HepG2 (cell line): ENCODE measurements around the gene DOCK2. TPM values are rescaled to one million over a fixed set of nuclear protein-coding genes. Genes with fewer than 3 reads are reported as not detected.
"Not testable (repeated sequence)": the region's sequence is repeated elsewhere in the genome, so short reads cannot be mapped to it uniquely, and the experiment has no call there.

Experiments
- ATAC-seq: fragments of 200-7000 bp; cut with Tn5 transposase; 3 replicates; pipeline ENCODE4 v1.9.1; 2020; ENCODE audit warnings: mild to moderate bottlenecking, moderate library complexity
- BruUV-seq: library from RNA; stranded (reverse); fragments of 400-500 nt; replicated peaks from 2 replicates; lab custom pipeline; 2021; lab: Mats Ljungman, UMichigan
- CTCF ChIA-PET: fragments of 300-600 bp; formaldehyde crosslinking; extraction: SDS; loops from one replicate; lab custom pipeline; 2021; ENCODE audit warnings: low total read pairs, inconsistent platforms, low intra/inter-chr PET ratio; lab: Yijun Ruan, JAX
- POLR2A ChIA-PET: fragments of 350-600 bp; sonication (Branson Sonifier 250); formaldehyde crosslinking; loops from one replicate; lab custom pipeline; 2020; ENCODE audit warnings: antibody characterized with exemption, inconsistent platforms; lab: Yijun Ruan, JAX
- DNase-seq: peaks from one replicate; pipeline ENCODE4 v3.0.0-alpha.2; 2015; ENCODE audit warnings: low spot score
- FAIRE-seq: peaks from 3 replicates; lab custom pipeline; 2011; peaks lifted over from hg19 to GRCh38; lab: Jason Lieb, UNC
- H2AFZ ChIP-seq: one replicate; pipeline ENCODE4 v1.6.1; 2011; ENCODE audit warnings: low read length, inconsistent platforms
- H3K27ac ChIP-seq: fragments of 300-600 bp; 3 replicates; pipeline ENCODE4 v1.8.0; 2011; ENCODE audit warnings: mixed run types, mild to moderate bottlenecking, mixed read lengths, low read length, inconsistent platforms; ENCODE audit not compliant: insufficient read depth; ENCODE audit errors: extremely low read length
- H3K27me3 ChIP-seq, 2 experiments: fragments of 200-600 bp in 1 of 2; 2 replicates in 1 of 2; 3 replicates in 1 of 2; pipeline versions ENCODE4 v1.6.0 to v1.8.0; 2011; ENCODE audit warnings: low read length in 2 of 2, mild to moderate bottlenecking in 2 of 2, moderate library complexity in 2 of 2, inconsistent platforms in 1 of 2; ENCODE audit not compliant: insufficient read depth in 2 of 2, control insufficient read depth in 1 of 2
- H3K36me3 ChIP-seq, 2 experiments: fragments of 200-600 bp in 1 of 2; replicated peaks in 1 of 2; 2 replicates in 1 of 2; 3 replicates in 1 of 2; pipeline versions ENCODE4 v1.5.1 to v1.8.0; 2011; ENCODE audit warnings: low read length in 2 of 2, inconsistent platforms in 1 of 2; ENCODE audit not compliant: insufficient read depth in 2 of 2, control insufficient read depth in 1 of 2
- H3K4me1 ChIP-seq: 2 replicates; pipeline ENCODE4 v1.5.1; 2012; ENCODE audit warnings: low read length, inconsistent platforms; ENCODE audit not compliant: insufficient read depth
- H3K4me2 ChIP-seq: 2 replicates; pipeline ENCODE4 v1.6.0; 2011; ENCODE audit warnings: low read depth, low read length, inconsistent platforms
- H3K4me3 ChIP-seq, 3 experiments: fragments of 200-600 bp in 1 of 3; sonication (generic), shearing (Covaris generic) in 1 of 3; replicated peaks in 1 of 3; 2 replicates each; pipeline ENCODE4 v1.5.1; 2011 to 2016; ENCODE audit warnings: low read length in 3 of 3, inconsistent platforms in 2 of 3, low read depth in 2 of 3, mild to moderate bottlenecking in 2 of 3, control low read depth in 1 of 3, mixed read lengths in 1 of 3; ENCODE audit not compliant: insufficient read depth in 1 of 3
- H3K79me2 ChIP-seq: one replicate; pipeline ENCODE4 v1.6.1; 2011; ENCODE audit warnings: low read length, inconsistent platforms; ENCODE audit not compliant: insufficient read depth
- H3K9ac ChIP-seq: 2 replicates; pipeline ENCODE4 v1.6.0; 2011; ENCODE audit warnings: mild to moderate bottlenecking, low read depth, low read length, inconsistent platforms; ENCODE audit not compliant: insufficient read depth
- H3K9me3 ChIP-seq: 2 replicates; pipeline ENCODE4 v1.5.1; 2012; ENCODE audit warnings: mild to moderate bottlenecking, low read length
- H4K20me1 ChIP-seq: 2 replicates; pipeline ENCODE4 v1.6.0; 2011; ENCODE audit warnings: inconsistent platforms, mild to moderate bottlenecking, low read length, moderate library complexity; ENCODE audit not compliant: insufficient read depth
- MTF1 ChIP-seq: sonication (generic); formaldehyde crosslinking; IDR thresholded peaks from 2 replicates; pipeline ENCODE4 v1.5.0; 2020; ENCODE audit warnings: missing genetic modification reagents
- TP53 ChIP-seq: sonication (generic); formaldehyde crosslinking; conservative IDR thresholded peaks from 2 replicates; pipeline ENCODE4 v1.4.0; 2020; ENCODE audit warnings: missing genetic modification reagents
- ZNF292 ChIP-seq: sonication (generic); formaldehyde crosslinking; IDR thresholded peaks from 2 replicates; pipeline ENCODE4 v1.8.1; 2022; ENCODE audit warnings: mild to moderate bottlenecking, low read depth, missing genetic modification reagents, borderline replicate concordance
- ZNF570 ChIP-seq: sonication (generic); formaldehyde crosslinking; IDR thresholded peaks from 2 replicates; pipeline ENCODE4 v1.4.0; 2020; ENCODE audit warnings: mild to moderate bottlenecking, missing genetic modification reagents, borderline replicate concordance
- ZNF607 ChIP-seq: sonication (generic); formaldehyde crosslinking; IDR thresholded peaks from 2 replicates; pipeline ENCODE4 v1.5.1; 2020; ENCODE audit warnings: missing genetic modification reagents, mild to moderate bottlenecking, borderline replicate concordance
- ZSCAN25 ChIP-seq: sonication (generic); formaldehyde crosslinking; IDR thresholded peaks from 2 replicates; pipeline ENCODE4 v1.8.0; 2022; ENCODE audit warnings: mild to moderate bottlenecking, missing genetic modification reagents
- WGBS: methylation state at CpG from one replicate; pipeline ENCODE4 v1.1.6; 2017; ENCODE audit warnings: low lambda C conversion rate; 5-methylcytosine and 5-hydroxymethylcytosine counted together
- in situ Hi-C: cut with HindIII; loops from 2 replicates; pipeline ENCODE4 v1.10.0; 2017; ENCODE audit warnings: low pct_unique_long_range_greater_than_20kb; ENCODE audit not compliant: extremely low pct_ligation_motif_present
- intact Hi-C: fragments of 100-400 bp; cut with micrococcal nuclease; formaldehyde crosslinking; loops from one replicate; pipeline ENCODE4 v1.10.0; 2022; ENCODE audit not compliant: unreplicated experiment
- polyA plus RNA-seq, 8 experiments: library from polyadenylated mRNA; depleted of rRNA in 3 of 8; stranded (reverse) in 7 of 8; unstranded in 1 of 8; fragments of >200 nt; fragmentation: Illumina TruSeq in 4 of 8; extraction: Trizol in 4 of 8; gene quantifications; 2 replicates each; pipeline versions ENCODE4 v1.2.1 to v1.2.3, GENCODE V29; 2011 to 2016; ENCODE audit warnings: low read depth in 4 of 8, missing spikeins in 1 of 8, mixed read lengths in 1 of 8; ENCODE audit not compliant: insufficient read depth in 1 of 8
- total RNA-seq, 5 experiments: library from RNA; depleted of rRNA; stranded (reverse); fragments of >200 nt; fragmentation: Illumina TruSeq; extraction: Trizol; gene quantifications; 2 replicates each; pipeline ENCODE4 v1.2.3, GENCODE V29; 2016; ENCODE audit warnings: low read depth in 1 of 5
- TF ChIP-seq, protein P1 (sequence below): sonication (generic); formaldehyde crosslinking; IDR thresholded peaks from 2 replicates; pipeline ENCODE4 v1.5.1; 2020; ENCODE audit warnings: mild to moderate bottlenecking, missing genetic modification reagents, moderate library complexity
- TF ChIP-seq, protein P2 (sequence below): sonication (generic); formaldehyde crosslinking; IDR thresholded peaks from 2 replicates; pipeline ENCODE4 v1.8.1; 2023; ENCODE audit warnings: missing genetic modification reagents, inconsistent platforms, borderline replicate concordance
- TF ChIP-seq, protein P3 (sequence below): sonication (generic); formaldehyde crosslinking; IDR thresholded peaks from 2 replicates; pipeline ENCODE4 v1.9.0; 2022; ENCODE audit warnings: missing genetic modification reagents, mild to moderate bottlenecking, borderline replicate concordance
- TF ChIP-seq, protein P4 (sequence below): sonication (generic); formaldehyde crosslinking; IDR thresholded peaks from 2 replicates; pipeline ENCODE4 v1.9.0; 2021; ENCODE audit warnings: missing genetic modification reagents, borderline replicate concordance

Gene DOCK2
- total and polyA plus RNA-seq, 2 of the 13 experiments (the other 11 are each of a cell fraction or from before 2014, with no cell fraction given): not detected

DNA sequence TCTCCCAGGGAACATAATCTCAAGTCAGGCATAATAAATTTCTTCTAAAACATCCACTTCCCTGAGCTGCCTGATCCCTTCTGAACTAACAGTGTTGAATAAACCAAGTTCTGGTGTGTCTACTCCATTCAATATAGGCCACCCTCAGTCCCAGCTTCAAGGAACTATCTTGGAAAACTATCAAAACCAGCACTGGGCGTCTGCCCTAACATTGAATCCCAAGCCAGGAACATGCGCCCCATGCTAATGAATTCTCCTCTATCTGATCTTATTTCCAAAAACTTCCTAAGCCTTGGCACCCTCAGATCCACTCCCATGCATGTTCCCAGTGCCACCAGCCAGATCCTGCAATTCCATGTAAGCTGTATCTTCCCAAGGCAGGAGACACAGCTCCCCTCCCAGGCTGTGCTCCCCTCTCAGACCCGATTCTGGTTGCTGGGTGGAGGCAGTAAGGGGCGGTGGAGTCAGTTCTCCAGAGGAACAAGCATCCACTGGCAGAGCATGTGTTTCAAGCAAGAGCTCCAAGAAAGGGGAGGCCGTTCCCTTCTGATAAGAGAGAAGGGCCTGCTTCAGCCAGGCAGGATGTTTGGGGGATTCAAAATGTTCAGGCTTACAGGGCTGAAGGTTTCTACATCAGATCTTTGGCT is 455.5 kb downstream of the DOCK2 start (continued):
- TF ChIP-seq TP53 (CRISPR knock-in tag) (no peak), ZNF292 (CRISPR knock-in tag) (no peak), MTF1 (no peak), ZSCAN25 (CRISPR knock-in tag) (no peak), ZNF570 (no peak), ZNF607 (CRISPR knock-in tag) (no peak)
- TF ChIP-seq, protein P1, sequence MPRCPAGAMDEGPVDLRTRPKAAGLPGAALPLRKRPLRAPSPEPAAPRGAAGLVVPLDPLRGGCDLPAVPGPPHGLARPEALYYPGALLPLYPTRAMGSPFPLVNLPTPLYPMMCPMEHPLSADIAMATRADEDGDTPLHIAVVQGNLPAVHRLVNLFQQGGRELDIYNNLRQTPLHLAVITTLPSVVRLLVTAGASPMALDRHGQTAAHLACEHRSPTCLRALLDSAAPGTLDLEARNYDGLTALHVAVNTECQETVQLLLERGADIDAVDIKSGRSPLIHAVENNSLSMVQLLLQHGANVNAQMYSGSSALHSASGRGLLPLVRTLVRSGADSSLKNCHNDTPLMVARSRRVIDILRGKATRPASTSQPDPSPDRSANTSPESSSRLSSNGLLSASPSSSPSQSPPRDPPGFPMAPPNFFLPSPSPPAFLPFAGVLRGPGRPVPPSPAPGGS (CRISPR knock-in tag): no peak
- TF ChIP-seq, protein P2, sequence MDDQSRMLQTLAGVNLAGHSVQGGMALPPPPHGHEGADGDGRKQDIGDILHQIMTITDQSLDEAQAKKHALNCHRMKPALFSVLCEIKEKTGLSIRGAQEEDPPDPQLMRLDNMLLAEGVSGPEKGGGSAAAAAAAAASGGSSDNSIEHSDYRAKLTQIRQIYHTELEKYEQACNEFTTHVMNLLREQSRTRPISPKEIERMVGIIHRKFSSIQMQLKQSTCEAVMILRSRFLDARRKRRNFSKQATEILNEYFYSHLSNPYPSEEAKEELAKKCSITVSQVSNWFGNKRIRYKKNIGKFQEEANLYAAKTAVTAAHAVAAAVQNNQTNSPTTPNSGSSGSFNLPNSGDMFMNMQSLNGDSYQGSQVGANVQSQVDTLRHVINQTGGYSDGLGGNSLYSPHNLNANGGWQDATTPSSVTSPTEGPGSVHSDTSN (CRISPR knock-in tag): no peak
- TF ChIP-seq, protein P3, sequence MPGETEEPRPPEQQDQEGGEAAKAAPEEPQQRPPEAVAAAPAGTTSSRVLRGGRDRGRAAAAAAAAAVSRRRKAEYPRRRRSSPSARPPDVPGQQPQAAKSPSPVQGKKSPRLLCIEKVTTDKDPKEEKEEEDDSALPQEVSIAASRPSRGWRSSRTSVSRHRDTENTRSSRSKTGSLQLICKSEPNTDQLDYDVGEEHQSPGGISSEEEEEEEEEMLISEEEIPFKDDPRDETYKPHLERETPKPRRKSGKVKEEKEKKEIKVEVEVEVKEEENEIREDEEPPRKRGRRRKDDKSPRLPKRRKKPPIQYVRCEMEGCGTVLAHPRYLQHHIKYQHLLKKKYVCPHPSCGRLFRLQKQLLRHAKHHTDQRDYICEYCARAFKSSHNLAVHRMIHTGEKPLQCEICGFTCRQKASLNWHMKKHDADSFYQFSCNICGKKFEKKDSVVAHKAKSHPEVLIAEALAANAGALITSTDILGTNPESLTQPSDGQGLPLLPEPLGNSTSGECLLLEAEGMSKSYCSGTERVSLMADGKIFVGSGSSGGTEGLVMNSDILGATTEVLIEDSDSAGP: no peak
- TF ChIP-seq, protein P4, sequence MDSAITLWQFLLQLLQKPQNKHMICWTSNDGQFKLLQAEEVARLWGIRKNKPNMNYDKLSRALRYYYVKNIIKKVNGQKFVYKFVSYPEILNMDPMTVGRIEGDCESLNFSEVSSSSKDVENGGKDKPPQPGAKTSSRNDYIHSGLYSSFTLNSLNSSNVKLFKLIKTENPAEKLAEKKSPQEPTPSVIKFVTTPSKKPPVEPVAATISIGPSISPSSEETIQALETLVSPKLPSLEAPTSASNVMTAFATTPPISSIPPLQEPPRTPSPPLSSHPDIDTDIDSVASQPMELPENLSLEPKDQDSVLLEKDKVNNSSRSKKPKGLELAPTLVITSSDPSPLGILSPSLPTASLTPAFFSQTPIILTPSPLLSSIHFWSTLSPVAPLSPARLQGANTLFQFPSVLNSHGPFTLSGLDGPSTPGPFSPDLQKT: no peak

DNA sequence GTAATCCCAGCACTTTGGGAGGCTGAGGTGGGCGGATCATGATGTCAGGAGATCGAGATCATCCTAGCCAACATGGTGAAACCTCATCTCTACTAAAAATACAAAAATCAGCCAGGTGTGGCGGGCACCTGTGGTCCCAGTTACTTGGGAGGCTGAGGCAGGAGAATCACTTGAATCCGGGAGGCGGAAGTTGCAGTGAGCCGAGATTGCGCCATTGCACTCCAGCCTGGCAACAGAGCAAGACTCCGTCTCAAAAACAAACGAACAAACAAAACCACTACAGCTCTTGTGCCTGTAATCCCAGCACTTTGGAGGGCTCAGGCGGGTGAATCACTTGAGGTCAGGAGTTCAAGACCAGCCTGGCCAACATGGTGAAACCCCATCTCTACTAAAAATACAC is 457.3 kb downstream of the DOCK2 start:
- H3K4me1 ChIP-seq, H3K4me2 ChIP-seq, ATAC-seq, H3K27ac ChIP-seq, H3K79me2 ChIP-seq, DNase-seq, H3K9ac ChIP-seq, intact Hi-C loops, BruUV-seq, in situ Hi-C loops, POLR2A ChIA-PET, H4K20me1 ChIP-seq, H3K36me3 ChIP-seq, CTCF ChIA-PET, H3K27me3 ChIP-seq, H3K4me3 ChIP-seq, H2AFZ ChIP-seq, H3K9me3 ChIP-seq, FAIRE-seq: not testable (repeated sequence)
- 21% methylated on average over 9 of the region's 10 CpGs for WGBS
